Coronary artery (tissue), 2 donors: Measurements from ENCODE around the gene PIEZO1.

Experiments
- DNase-seq: peaks from one replicate; pipeline ENCODE4 v3.0.0-alpha.2; 2017; ENCODE audit warnings: low spot score
- H3K27ac ChIP-seq, 2 donors: fragments of 200-600 bp; sonication (generic); one replicate each; pipeline ENCODE4 v1.5.1; 2016 to 2019
- H3K4me3 ChIP-seq: fragments of 200-600 bp; sonication (generic); 2 replicates; pipeline ENCODE4 v1.5.1; 2016; ENCODE audit warnings: mild to moderate bottlenecking, moderate library complexity
- CTCF ChIP-seq: fragments of 200-600 bp; sonication (generic); IDR thresholded peaks from one replicate; pipeline ENCODE4 v1.5.1; 2019; ENCODE audit warnings: antibody characterized with exemption

Gene PIEZO1

GRCh38 chr16:88706965-88707826 is 77.8 kb downstream of the PIEZO1 start:
- DNase-seq = no peak
- no peak for TF ChIP-seq CTCF
- peak overlapping the region; percentile 94 for H3K4me3 ChIP-seq
- peak overlapping the region in 1 of 2 donors; percentile 91 for H3K27ac ChIP-seq

GRCh38 chr16:88706229-88706964 is 78.6 kb downstream of the PIEZO1 start, which contains the start of the genes CTU2 and RNF166:
Gene CTU2, plus strand, starts transcription at chr16:88706503. Its CDS starts 28 bp downstream, at chr16:88706531.
Gene RNF166, minus strand, starts transcription at chr16:88706408. Its CDS starts 83 bp downstream, at chr16:88706325.
- TF ChIP-seq CTCF = no peak
- Histone ChIP-seq H3K4me3 (peak within 1 kb of the TSS; percentile 94), H3K27ac (peak within 1 kb of the TSS; percentile 66 to 91)
- DNase-seq = peak; percentile 89

- no peak for DNase-seq
Observed at GRCh38 chr16:88705801-88706228, 79.2 kb downstream of the PIEZO1 start.

GRCh38 chr16:88705076-88705684 is 79.8 kb downstream of the PIEZO1 start:
- H3K4me3 ChIP-seq = peak overlapping the region; percentile 94
- TF ChIP-seq CTCF = no peak
- peak overlapping the region; percentile 66 to 91 for H3K27ac ChIP-seq
- no peak for DNase-seq

More at GRCh38 chr16:88705801-88706228, 79.2 kb downstream of the PIEZO1 start:
- peak overlapping the region; percentile 66 to 91 for H3K27ac ChIP-seq
- no peak for TF ChIP-seq CTCF
- H3K4me3 ChIP-seq = peak overlapping the region; percentile 94

- no peak for DNase-seq
- peak overlapping the region in 1 of 2 donors; percentile 81 for H3K27ac ChIP-seq
- H3K4me3 ChIP-seq = peak overlapping the region; percentile 36
- TF ChIP-seq CTCF = no peak
Observed at GRCh38 chr16:88703486-88704309, 81.3 kb downstream of the PIEZO1 start.
